Glutamatergic neuron (in vitro differentiated cells): Measurements from ENCODE around the gene PHETA1. TPM values are rescaled to one million over a fixed set of nuclear protein-coding genes. Genes with fewer than 3 reads are reported as not detected.

Experiments
- DNase-seq: peaks from one replicate; pipeline ENCODE4 v3.0.0; 2022
- H3K27ac Mint-ChIP-seq: one replicate; pipeline ENCODE4 v1.8.0; 2020; ENCODE audit warnings: mild to moderate bottlenecking, mixed read lengths, inconsistent platforms; ENCODE audit not compliant: unreplicated experiment
- H3K27me3 Mint-ChIP-seq: one replicate; pipeline ENCODE4 v1.8.0; 2020; ENCODE audit warnings: mild to moderate bottlenecking, moderate library complexity, mixed read lengths, inconsistent platforms; ENCODE audit not compliant: unreplicated experiment
- H3K36me3 Mint-ChIP-seq: one replicate; pipeline ENCODE4 v1.8.0; 2020; ENCODE audit warnings: mild to moderate bottlenecking, mixed read lengths, inconsistent platforms; ENCODE audit not compliant: unreplicated experiment
- H3K4me1 Mint-ChIP-seq: one replicate; pipeline ENCODE4 v1.8.0; 2020; ENCODE audit warnings: mild to moderate bottlenecking, low read depth, mixed read lengths, inconsistent platforms; ENCODE audit not compliant: unreplicated experiment
- H3K4me3 Mint-ChIP-seq: one replicate; pipeline ENCODE4 v1.8.0; 2020; ENCODE audit warnings: mild to moderate bottlenecking, mixed read lengths, inconsistent platforms; ENCODE audit not compliant: unreplicated experiment
- H3K9me3 Mint-ChIP-seq: one replicate; pipeline ENCODE4 v1.8.0; 2020; ENCODE audit warnings: mild to moderate bottlenecking, moderate library complexity, mixed read lengths, inconsistent platforms; ENCODE audit not compliant: unreplicated experiment
- CTCF ChIP-seq: fragments of 200-600 bp; sonication (generic); IDR thresholded peaks from one replicate; pipeline ENCODE4 v1.5.0; 2021; ENCODE audit not compliant: partially characterized antibody, unreplicated experiment
- total RNA-seq: library from RNA; stranded (reverse); fragmentation: NEBNext Ultra II Directional; extraction: Animal tissue kit (Norgen Biotek cat#: 25700); gene quantifications from one replicate; pipeline ENCODE4 v1.2.1, GENCODE V29; 2021; ENCODE audit not compliant: unreplicated experiment

The PHETA1 gene
- total RNA-seq, 1 donor from 2014 or later: 33.2 TPM

GRCh38 chr12:111318450-111318849 is 50.4 kb downstream of the PHETA1 start:
- no peak for TF ChIP-seq CTCF
- Mint-ChIP-seq H3K27me3 (peaks cover 3% of the 10 kb centered on the region), H3K4me1 (peaks cover 2% of the 10 kb centered on the region), H3K36me3 (no peaks in the 10 kb centered on the region), H3K4me3 (no peak overlapping the region), H3K9me3 (no peaks in the 10 kb centered on the region), H3K27ac (no peak overlapping the region)
- DNase-seq: no peak

- H3K27me3 Mint-ChIP-seq: peaks cover 5% of the 10 kb centered on the region
- DNase-seq: no peak
- no peaks in the 10 kb centered on the region for H3K9me3 Mint-ChIP-seq
- H3K4me1 Mint-ChIP-seq: peaks cover 2% of the 10 kb centered on the region
- no peak overlapping the region for H3K27ac Mint-ChIP-seq
- H3K36me3 Mint-ChIP-seq: no peaks in the 10 kb centered on the region
- H3K4me3 Mint-ChIP-seq: no peak overlapping the region
- no peak for TF ChIP-seq CTCF
Measured at GRCh38 chr12:111316671-111317070, 52.2 kb downstream of the PHETA1 start.

- DNase-seq: no peak
- Mint-ChIP-seq H3K4me1 (peaks cover 2% of the 10 kb centered on the region), H3K27me3 (peaks cover 7% of the 10 kb centered on the region), H3K36me3 (no peaks in the 10 kb centered on the region), H3K27ac (no peak overlapping the region), H3K4me3 (no peak overlapping the region), H3K9me3 (no peaks in the 10 kb centered on the region)
- TF ChIP-seq CTCF: no peak
Measured at GRCh38 chr12:111314953-111315539, 53.8 kb downstream of the PHETA1 start.

GRCh38 chr12:111313833-111314259 is 55.0 kb downstream of the PHETA1 start:
- H3K4me1 Mint-ChIP-seq: peaks cover 2% of the 10 kb centered on the region
- H3K4me3 Mint-ChIP-seq: no peak overlapping the region
- peak; percentile 91 for DNase-seq
- H3K36me3 Mint-ChIP-seq: no peaks in the 10 kb centered on the region
- no peaks in the 10 kb centered on the region for H3K9me3 Mint-ChIP-seq
- H3K27me3 Mint-ChIP-seq: peaks cover 10% of the 10 kb centered on the region
- peak overlapping the region; percentile 66 for H3K27ac Mint-ChIP-seq
- TF ChIP-seq CTCF: peak; percentile 98

- H3K4me3 Mint-ChIP-seq: no peak overlapping the region
- H3K36me3 Mint-ChIP-seq: no peaks in the 10 kb centered on the region
- H3K4me1 Mint-ChIP-seq: peaks cover 2% of the 10 kb centered on the region
- no peak overlapping the region for H3K27ac Mint-ChIP-seq
- DNase-seq: no peak
- no peak for TF ChIP-seq CTCF
- peaks cover 8% of the 10 kb centered on the region for H3K27me3 Mint-ChIP-seq
- no peaks in the 10 kb centered on the region for H3K9me3 Mint-ChIP-seq
Measured at GRCh38 chr12:111312708-111313107, 56.2 kb downstream of the PHETA1 start.
